Left kidney (tissue), 2 donors: ENCODE results near the gene DNASE1L2. TPM values are rescaled to one million over a fixed set of nuclear protein-coding genes. Genes with fewer than 3 reads are reported as not detected.

Source experiments
- DNase-seq: peaks from one replicate; pipeline ENCODE4 v3.0.0-alpha.2; 2013
- polyA plus RNA-seq: library from polyadenylated mRNA; unstranded; fragments of 120-200 nt; gene quantifications from one replicate; pipeline ENCODE4 v1.2.1, GENCODE V29; 2013; ENCODE audit not compliant: insufficient read length

The DNASE1L2 gene
- polyA plus RNA-seq, 1 donor = 0.93 TPM

DNA sequence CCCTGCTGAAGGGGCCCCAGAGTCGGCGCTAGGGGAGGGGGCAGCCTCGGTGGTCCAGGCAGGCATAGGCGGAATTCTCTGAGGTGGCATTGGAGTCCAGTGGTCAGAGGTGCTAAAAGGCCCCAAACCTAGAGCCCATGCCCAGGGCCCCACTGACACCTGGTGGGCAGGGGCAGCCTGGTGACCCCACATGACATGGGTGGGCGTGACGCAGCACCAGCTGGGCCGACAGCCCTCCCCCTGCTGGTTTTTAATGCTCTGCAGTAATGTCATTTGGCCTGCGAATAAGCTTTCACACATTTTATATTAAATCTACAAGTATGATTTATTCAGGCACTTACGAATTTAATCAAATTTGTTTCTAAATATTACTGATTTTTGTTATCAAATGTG, 33.8 kb downstream of the DNASE1L2 start:
- no peak for DNase-seq

DNA sequence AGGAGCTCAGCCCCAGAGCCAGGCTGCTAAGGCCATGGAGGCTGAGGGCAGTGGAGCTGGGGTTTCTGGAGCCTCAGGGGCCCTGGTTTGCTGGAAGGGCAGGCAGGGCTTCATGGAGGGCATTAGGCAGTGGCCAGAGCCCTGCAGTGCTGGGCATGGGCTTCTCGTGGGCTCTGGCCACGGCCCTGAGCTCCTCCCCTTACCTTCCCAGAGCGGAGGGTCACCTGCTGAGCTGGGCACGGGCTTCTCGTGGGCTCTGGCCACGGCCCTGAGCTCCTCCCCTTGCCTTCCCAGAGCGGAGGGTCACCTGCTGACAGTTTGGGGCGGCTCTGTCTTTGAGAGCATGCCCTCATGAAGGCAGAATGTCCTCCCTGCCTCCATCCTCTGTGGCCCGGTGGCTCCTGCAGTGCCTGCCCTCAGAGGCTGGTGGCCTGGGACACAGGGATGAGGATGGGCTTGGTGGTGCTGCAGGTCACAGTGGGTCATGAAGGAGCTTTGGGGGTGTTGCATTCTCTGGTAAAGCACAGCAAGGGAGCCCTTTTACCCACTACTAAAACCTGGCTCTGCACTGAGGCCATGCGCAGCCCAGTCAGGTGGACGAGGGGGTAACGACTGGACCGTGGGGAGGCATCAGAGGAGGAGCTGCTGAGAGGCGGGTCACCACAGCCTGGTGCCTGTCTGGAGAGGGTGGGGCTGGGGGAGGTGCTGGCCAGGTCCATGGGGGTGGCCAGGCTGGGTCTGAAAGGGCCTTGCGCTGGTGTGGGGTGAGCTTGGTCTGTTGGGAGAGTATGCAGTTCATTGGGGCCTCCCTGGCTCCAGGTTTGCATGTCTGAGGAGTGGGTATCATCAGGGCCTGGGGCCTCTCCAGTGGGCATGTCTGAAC, 34.6 kb downstream of the DNASE1L2 start:
- DNase-seq = no peak

DNA sequence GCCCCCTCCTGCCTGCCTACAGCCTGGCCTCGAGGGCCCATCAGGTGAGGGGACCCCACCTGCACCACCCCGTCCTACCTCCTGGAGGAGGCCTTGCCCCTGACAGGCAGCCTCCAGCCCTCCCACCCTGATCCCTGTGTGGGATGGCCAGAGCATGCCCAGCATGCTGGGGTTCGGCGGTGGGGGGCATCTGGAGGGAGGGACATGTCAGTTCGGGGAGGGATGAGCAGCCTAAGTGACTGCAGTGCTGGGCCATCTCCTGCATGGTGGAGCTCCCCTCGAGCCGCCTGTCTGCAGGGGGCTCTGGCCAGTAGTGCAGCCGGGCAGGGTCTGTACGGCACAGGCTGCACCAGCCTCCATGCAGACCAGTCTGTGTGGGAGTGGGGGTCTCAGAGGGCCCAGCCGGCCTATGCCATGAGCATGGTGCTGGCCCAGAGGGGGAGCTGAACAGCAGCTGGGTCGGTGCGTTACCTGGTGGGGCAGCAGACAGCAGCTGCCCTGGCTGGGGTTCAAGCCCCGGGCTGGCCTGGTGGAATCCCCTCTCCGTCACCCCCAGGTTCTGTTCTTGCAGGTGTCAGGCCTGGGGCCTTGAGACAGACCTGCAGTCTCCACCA, 35.7 kb downstream of the DNASE1L2 start:
- no peak for DNase-seq

DNA sequence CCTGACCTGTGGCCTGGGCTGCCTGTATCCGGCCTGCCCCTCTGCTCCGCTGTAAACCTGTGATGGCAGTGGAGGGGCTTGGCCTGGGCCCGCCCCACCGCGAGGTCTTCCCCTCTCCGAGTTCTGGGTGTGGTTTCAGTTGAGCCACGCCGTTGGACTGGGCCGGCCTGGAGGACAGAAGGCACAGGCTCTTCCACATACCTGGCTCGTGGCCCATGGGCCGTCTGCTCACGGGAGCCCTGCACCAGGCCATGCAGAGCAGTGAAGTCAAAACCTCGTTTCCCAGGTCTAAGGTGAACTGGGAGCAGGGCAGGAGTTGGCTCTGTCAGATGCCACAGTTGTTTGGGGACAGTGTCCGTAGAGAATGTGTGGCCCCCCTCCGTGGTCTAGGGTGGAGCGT, 37.2 kb downstream of the DNASE1L2 start:
- no peak for DNase-seq

DNA sequence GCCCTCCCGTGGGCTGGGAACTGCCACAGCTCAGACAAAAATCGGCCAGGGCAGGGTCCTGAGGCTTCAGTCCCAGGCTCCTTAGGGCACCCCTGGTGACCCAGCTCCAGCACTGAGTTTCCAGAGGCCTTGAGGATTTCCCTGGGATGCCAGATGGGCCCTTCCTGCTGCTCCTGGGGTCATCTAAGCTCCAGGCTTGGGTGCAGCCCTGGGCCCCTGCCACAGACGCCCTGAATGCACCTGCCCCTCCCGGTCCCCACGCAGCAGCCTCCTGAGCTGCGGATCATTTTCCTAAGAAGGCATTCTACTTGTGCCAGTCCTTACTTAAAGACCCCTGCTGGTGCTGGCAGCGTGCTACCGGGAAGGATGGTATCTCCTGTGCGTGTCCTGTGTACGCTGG, 37.7 kb downstream of the DNASE1L2 start:
- DNase-seq = no peak

DNA sequence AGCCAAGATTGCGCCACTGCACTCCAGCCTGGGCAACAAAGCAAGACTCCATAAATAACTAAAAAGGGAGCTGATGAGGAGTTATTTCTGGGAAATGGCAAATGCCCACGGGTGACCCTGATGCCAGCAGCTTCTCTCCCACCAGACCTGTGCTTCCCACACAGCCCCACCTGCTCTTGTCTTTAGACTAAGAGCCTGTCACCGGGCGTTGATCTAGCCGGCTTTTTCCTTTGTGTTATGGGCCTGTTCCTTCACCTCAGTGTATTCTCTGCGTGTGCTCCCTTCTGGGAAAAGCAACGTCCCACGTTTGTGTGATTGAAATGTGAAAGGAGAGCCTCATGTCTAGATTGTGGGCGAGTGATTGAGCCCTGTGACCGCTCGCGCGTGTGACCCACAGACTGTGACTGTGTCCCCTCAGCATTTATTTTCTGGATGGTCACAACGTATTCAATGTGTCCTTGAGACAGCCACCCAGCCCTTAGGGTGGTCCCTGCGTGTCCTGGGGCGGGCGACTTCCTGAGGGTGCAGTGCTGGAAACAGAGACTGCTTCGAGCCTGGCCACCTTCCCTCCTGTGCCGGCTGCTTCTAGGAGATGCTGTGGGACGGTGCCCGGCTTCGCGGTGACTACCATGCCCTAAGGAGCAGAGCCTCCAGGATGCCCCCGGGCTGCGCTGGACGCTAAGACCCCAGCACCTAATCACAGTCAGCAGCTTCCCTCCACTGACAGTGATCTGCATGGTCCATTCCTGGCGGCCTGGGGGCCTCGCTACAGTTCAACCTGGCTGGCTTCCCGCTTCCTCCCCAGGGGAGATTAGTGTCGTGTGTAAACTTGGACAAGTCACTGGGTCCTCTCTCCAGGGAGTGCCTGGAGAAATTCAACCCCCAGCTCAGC, 39.5 kb downstream of the DNASE1L2 start:
- DNase-seq = no peak

DNA sequence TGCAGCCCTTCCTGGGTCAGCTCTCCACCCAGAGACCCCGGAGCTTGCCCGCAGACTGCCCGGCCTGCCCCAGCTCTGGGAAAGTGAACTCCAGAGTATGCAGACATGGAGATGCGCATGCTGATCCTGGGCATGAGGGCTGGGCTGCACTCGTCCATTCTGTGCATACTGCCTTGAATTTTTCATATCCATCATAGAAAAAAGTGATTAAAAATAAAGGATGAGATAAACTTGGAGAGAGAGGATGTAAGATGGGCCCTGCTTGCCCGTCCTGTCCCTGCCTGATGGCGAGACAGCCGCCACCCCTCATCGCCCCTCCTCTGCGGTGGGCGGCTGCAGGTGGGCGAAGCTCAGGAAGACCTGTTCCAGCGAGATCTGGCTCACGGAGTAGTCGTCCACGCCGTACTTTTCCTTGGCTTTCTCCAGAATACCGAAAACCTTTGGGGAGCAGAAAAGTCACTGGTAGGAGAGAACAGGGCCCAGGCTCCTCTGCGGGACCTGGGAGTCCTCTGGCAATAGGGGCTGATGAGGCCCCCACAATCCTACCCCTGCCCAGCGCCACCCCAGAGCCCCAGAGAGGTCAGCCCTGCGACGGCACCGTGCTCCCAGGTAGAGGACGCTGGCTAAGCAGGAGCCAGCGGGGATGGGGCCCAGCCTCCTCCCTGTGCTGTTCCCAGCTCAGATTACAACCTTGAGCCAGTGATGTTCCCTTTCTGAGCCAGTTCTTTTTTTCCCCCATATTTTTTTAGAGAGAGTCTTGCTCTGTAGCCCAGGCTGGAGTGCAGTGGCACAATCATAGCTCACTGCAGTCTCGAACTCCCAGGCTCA, 40.3 kb downstream of the DNASE1L2 start:
- no peak for DNase-seq

DNA sequence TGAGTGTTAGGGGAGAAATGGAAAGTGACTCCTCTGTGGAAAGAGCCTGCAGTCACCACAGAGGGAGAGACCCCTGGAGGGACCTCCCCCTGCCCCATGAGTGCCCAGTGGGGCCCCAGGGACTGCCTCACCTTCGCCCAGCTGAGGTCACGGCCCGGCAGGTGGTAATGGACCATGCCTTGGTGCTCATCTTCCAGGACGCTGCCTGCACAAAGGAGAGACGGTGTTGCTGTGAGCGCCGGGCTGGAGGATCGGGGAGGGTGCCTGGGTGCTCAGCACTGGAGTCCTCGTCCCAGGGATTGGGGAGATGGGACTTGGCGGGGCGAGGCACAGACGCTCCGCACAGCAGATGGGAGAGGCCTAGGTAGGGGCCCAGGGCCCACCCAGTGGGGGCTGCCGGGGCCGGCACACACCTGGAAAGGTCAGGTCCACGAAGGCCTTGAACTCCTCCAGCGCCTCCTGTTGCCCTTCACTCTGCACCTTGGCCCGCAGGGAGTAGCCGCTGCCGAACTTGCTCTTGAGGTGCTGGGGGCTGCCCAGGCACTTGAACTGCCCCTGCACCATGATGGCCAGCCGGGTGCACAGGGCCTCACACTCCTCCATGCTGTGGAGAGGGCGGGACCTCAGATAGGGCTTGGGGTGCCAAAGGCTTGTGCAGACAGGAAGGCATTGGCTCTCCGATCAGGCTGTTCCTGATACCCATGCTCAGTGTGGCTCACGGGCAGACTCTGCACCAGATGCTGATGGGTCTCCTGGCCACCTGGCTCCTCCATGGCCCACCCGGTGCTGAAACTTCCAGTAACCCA, 41.4 kb downstream of the DNASE1L2 start:
- DNase-seq = no peak

DNA sequence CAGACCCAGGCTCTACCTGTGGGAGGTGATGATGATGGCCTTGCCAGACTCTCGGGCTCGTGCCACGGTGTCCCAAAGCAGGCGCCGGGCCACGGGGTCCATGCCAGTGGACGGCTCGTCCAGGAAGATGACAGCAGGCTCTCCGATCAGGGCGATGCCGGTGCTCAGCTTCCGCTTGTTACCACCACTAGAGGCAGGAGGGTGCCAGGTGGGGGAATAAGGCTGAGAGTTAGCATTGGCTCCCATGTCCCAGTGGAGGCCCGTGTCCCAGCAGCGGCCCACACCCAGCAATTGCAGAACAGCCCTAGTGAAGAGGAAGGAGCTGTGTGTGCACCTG, 42.0 kb downstream of the DNASE1L2 start:
- DNase-seq = no peak

DNA sequence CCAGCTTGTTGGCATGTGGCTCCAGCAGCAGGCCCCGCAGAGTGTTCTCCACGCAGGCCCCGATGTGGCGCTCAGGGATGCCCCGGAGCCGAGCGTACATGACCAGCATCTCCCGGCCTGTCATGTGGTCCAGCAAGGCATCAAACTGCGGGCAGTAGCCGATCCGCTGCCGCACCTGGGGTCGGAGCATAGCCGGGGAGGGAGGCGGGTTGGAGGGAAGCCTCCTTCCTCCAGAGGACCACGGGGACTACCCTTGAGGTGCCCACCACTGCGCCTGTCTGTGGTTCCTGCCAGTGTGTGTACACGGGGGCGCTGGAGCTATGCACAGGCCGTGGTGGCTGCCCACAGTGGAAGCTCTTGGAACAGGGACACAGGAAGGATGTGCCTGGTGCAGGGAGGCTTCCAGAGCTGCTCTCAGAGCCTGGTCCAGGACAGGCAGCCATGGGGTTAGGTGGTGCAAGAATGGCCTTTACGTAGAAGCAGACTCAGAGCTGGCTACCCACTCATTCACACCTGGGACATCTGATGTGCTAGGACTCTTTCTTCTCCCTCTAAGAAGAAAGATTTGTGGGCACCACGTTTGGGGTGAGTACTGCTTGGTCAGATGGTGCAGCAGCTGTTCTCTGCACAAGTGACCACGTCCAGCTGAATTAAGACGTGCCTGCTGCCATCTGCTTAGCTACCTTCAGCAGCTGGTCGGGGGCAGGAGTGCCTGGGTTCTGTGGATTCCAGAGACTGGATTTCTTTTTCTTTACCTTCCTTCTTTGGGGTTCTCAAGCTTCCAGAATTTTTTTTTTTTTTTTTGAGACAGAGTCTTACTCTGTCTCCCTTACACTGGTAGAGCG, 42.9 kb downstream of the DNASE1L2 start:
- DNase-seq = no peak

DNA sequence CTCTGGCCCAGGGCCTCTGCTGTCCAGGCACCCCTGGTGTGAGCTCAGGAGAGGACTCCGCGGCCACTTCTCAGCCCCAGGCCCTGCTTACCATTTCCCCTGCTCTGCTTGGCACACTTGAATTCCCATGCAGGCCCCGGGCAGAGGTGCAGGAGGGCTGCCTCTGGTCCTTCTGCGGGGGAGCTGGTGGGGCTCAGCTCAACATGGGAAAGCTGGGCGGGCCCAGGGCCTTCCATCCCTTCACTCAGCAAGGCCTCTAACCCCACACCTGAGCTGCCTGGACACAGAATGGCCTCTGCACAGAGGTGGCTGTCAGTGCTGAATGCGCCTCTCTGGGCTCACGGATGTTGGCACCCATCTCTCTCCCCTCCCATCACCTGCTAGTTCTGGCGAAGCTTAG, 44.2 kb downstream of the DNASE1L2 start:
- no peak for DNase-seq

DNA sequence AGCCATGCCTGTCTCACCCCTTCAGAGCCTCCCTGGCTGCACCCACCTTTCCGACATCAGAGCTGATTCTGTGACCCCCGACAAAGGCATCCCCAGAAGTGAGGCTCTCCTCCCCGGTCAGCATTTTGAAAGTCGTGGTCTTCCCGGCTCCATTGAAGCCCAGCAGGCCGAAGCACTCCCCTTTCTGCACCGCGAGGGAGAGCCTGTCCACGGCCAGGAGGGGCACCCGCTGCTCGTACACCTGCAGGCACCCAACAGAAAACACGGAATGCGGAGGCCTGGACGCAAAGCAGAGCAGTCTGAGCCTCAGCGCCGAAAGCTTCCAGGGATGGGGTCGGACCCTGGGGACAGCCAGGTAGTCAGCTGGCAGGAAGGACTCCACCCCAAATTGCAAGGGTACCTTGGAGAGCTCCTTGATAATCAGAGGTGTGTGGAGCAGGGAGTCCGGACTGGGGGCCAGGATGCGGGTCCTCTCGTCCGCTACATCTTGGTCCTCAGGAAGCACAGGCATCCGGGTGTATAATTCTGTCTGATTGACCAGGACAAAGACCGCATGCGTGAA, 44.8 kb downstream of the DNASE1L2 start:
- no peak for DNase-seq

DNA sequence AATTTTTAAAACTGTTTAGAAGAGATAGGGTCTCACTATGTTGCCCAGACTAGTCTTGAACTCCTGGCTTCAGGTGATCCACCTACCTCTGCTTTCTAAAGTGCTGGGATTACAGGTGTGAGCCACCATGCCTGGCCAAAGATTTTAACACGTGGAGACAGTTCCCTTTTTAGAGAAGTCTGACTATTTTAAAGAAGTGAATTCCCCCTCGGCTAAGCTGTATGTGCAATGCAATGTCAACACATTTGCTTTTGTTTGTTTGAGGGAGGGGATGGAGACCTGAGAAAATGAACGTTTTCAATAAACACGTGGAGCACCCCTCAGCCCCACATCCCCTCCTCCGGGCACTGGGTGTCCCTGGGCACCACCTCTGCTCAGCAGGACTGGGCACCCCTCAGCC, 46.0 kb downstream of the DNASE1L2 start:
- no peak for DNase-seq

DNA sequence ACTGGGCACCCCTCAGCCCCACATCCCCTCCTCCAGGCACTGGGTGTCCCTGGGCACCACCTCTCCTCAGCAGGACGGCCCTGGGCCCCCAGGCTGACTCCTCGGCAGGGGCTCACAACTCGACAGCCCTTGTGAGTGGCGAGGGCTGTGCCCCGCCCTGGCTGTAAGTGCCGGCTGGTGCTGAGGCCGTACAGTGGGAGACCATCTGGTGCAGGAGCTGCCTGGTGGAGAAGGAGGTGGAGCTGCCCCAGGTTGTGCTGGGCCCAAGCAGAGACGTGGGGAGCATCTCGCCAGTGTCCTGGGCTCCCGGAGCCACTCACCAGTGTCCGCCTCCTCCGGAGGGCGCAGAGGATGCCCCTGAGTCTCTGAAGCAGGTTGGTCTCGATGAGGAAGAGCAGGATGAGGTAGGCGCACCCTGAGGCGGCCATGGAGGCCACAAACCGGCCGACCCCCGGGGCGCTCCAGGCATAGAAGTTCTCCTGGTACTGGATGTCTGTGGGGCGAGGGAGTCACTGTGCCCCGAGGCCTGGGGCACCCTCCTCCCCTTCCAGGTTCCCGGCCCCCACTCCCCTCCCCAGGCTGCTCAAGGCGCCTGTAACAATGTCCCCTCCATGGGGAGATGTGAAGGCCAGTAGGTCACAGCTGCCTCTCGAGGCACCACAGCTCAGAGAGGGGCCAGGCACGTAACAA, 46.8 kb downstream of the DNASE1L2 start:
- DNase-seq = no peak

DNA sequence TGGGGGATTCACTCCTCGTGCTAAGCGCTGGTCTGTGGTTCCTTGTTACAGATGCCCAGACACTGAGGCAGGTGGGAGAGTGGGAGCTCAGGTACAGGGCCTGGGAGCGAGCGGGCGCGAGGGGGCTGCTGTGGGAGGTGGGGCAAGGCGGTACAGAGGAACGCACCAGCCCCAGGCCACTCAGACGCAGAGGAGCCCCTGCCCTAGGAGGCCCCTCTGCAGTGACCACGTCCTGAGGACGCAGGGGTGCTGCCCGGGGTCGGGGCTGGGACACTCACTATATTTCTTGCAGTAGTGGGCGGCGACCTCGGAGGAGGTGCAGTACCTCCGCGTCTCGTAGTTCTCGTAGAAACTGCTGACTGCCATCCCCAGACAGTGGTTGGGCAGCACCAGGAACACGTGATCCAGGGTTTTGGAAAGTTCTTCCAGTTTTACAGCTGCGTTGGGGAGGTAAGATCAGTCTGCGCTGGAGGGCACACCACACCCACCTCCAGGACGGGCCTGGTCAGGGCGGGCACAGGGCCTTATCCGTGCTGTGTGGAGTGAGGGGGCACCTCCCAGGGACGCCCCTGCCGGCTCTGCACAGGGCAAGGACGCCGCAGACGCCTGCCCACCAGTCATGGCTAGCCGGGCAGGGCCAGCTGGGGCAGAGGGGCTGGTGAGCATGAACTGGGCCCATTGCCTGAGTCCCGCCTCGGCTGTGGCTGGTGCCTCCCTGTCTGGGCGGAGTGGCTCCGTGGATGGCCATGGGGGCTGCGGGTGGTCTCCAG, 47.9 kb downstream of the DNASE1L2 start:
- no peak for DNase-seq

DNA sequence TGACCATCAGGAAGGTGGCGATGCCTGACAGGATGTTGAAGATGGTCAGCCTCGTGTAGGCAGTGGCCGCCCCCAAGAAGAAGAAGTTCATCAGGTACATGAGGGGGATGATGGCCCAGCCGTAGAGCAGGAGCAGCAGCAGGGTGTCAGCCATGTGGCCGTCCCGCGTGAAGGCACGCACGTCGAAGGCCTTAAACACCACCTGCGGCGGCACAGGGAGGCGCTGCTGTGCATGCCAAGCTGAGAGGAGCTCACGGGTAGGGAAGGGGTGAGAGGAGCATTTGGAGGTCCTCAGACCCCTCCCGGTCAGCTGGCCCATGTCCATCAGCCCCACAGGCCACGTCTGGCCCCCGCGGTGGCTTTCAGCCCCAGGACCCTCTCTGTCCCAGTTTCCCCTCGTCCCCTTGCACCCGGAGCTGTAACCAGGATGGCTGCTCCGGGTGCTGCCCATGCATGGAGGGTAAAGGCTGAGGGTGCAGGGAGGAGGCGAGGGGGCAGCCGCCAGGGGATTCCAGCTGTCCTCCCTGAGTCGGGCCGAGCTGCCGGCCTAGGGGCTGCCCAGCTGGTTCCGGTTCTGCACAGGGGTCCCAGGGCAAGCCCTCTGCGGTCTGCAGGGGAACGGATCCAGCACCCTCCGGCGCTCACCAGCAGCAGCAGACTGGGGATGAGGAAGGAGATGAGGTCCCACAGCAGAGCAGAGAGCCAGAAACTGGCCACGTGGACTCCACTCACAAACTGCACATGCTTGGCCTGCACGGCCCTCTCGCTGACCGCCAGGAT, 48.7 kb downstream of the DNASE1L2 start:
- DNase-seq = no peak

DNA sequence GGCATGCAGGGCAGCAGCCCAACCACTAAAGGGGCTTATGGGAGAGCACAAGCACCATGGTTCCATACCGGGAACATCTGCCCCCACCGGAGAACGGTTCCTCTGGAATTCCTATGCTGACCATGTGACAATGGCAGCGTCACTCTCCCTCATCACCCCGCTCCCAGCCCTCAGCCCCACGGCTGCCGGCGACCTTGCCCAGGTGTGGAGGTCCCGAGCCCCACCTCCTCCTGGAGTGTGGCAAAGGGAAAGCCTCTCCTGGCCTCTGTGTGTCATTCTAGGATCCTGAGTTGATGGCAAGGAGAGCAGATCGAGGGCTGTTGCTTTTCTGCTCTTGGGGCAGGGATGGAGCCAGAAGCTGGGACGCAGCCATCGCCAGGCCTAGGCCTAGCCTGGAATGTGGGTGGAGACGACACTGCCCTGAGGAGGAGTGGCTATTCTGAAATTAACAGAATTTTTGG, 49.5 kb downstream of the DNASE1L2 start:
- DNase-seq = no peak
